ENCODE data around the gene SCN3B. TPM values are rescaled to one million over a fixed set of nuclear protein-coding genes. Genes with fewer than 3 reads are reported as not detected.

Gene SCN3B, protein sequence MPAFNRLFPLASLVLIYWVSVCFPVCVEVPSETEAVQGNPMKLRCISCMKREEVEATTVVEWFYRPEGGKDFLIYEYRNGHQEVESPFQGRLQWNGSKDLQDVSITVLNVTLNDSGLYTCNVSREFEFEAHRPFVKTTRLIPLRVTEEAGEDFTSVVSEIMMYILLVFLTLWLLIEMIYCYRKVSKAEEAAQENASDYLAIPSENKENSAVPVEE
- total RNA-seq = 0.18 and 0.19 TPM in 2 replicates

DNA sequence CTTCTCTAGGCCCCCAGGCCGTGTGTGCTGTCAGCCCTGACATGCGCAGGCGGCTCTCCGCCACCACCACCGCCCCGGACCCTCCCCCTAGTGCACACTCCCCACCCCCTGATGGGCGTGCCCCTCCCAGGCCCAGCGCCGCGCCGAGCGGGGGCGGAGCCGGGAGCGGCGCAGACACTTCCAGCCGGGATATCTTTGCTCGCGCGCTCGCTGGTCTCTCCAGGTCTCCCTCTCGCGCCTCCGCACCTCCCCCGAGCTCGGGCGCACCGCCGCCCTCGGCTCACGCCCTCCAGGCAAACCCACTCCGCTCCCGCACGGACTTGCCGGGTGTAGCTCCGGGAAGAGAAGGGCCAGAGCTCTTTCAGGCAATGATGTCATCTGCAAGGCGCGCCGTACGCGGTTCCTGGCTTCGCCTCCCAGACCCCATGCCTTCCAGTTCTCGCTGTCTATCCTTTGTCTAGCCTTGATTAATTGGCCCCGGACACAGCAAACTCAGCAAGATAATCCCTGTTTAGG is at the start of gene SCN3B:
SCN3B (minus strand) TSS at position 59 of the 516 bp plus-strand sequence. CDS start 823 bp downstream, outside the sequence.

Other genes with a start within 250 kb of the SCN3B start
- 2.4 and 15.2 TPM in 2 replicates for gene GRAMD1B, start 224.4 kb downstream of the SCN3B start, total RNA-seq
- 9.0 and 10.4 TPM in 2 replicates for gene ZNF202, start 87.0 kb upstream of the SCN3B start, total RNA-seq
- not detected in 2 replicates for gene OR6X1, start 99.9 kb upstream of the SCN3B start, total RNA-seq
- gene OR6M1, start 151.7 kb upstream of the SCN3B start, total RNA-seq = 0.09 TPM in 1 of 2 replicates, not detected in the other
- gene TMEM225, start 231.0 kb upstream of the SCN3B start, total RNA-seq = not detected in 2 replicates
- under 0.01 TPM in 1 of 2 replicates, not detected in the other for gene OR8D4, start 247.5 kb upstream of the SCN3B start, total RNA-seq